MM.1S (cell line): ENCODE data around the gene SMAD7.

Experiments used
- DNase-seq: peaks from one replicate; pipeline ENCODE4 v3.0.0-alpha.2; 2015
- H2AFZ ChIP-seq: fragments of 300-600 bp; sonication (generic); 2 replicates; pipeline ENCODE4 v1.6.0; 2016; ENCODE audit warnings: antibody characterized with exemption, low read length
- H3F3A ChIP-seq: fragments of 300-600 bp; sonication (generic); 2 replicates; pipeline ENCODE4 v1.6.1; 2016; ENCODE audit warnings: mild to moderate bottlenecking, antibody characterized with exemption, low read length, moderate library complexity, mixed read lengths; ENCODE audit not compliant: insufficient read depth
- H3K27ac ChIP-seq: fragments of 300-600 bp; sonication (generic); 2 replicates; pipeline ENCODE4 v1.5.1; 2016; ENCODE audit warnings: mild to moderate bottlenecking, low read length
- H3K27me3 ChIP-seq: fragments of 300-600 bp; sonication (generic); replicated peaks from 2 replicates; pipeline ENCODE4 v1.6.0; 2016; ENCODE audit warnings: low read length; ENCODE audit not compliant: insufficient read depth
- H3K36me3 ChIP-seq: fragments of 300-600 bp; sonication (generic); replicated peaks from 2 replicates; pipeline ENCODE4 v1.6.1; 2016; ENCODE audit warnings: mild to moderate bottlenecking, low read length, mixed read lengths; ENCODE audit not compliant: insufficient read depth
- H3K4me1 ChIP-seq: fragments of 300-600 bp; sonication (generic); 2 replicates; pipeline ENCODE4 v1.6.1; 2016; ENCODE audit warnings: low read length, mixed read lengths
- H3K4me2 ChIP-seq: fragments of 300-600 bp; sonication (generic); 2 replicates; pipeline ENCODE4 v1.6.0; 2016; ENCODE audit warnings: low read depth, low read length
- H3K4me3 ChIP-seq: fragments of 300-600 bp; sonication (generic); 2 replicates; pipeline ENCODE4 v1.5.1; 2016; ENCODE audit warnings: low read length, mixed read lengths
- H3K79me2 ChIP-seq: fragments of 300-600 bp; sonication (generic); 2 replicates; pipeline ENCODE4 v1.6.1; 2016; ENCODE audit warnings: mixed run types, low read length, mixed read lengths
- H3K9ac ChIP-seq: fragments of 300-600 bp; sonication (generic); 2 replicates; pipeline ENCODE4 v1.6.1; 2016; ENCODE audit warnings: low read length, mixed read lengths
- H3K9me2 ChIP-seq: fragments of 300-600 bp; sonication (generic); replicated peaks from 2 replicates; pipeline ENCODE4 v1.6.1; 2016; ENCODE audit warnings: mild to moderate bottlenecking, low read length, mixed read lengths; ENCODE audit not compliant: insufficient read depth
- H3K9me3 ChIP-seq: fragments of 300-600 bp; sonication (generic); replicated peaks from 2 replicates; pipeline ENCODE4 v1.6.1; 2016; ENCODE audit warnings: mild to moderate bottlenecking, low read length, mixed read lengths; ENCODE audit not compliant: insufficient read depth
- H4K20me1 ChIP-seq: fragments of 300-600 bp; sonication (generic); 2 replicates; pipeline ENCODE4 v1.6.1; 2016; ENCODE audit warnings: mild to moderate bottlenecking, low read length, moderate library complexity, mixed read lengths; ENCODE audit not compliant: insufficient read depth
- EZH2 ChIP-seq: fragments of 300-600 bp; sonication (generic); optimal IDR thresholded peaks from 2 replicates; pipeline ENCODE3; 2017; ENCODE audit warnings: low read depth, mild to moderate bottlenecking, antibody characterized with exemption, low read length, mixed read lengths
- EZH2phosphoT487 ChIP-seq: fragments of 300-600 bp; sonication (generic); IDR thresholded peaks from 2 replicates; pipeline ENCODE4 v1.6.1; 2018; ENCODE audit warnings: antibody characterized with exemption, low read length
- TF ChIP-seq, protein P1 (sequence below): fragments of 300-600 bp; sonication (generic); IDR thresholded peaks from 2 replicates; pipeline ENCODE4 v1.5.1; 2016; ENCODE audit warnings: antibody characterized with exemption, low read length, mixed read lengths

The SMAD7 gene

DNA sequence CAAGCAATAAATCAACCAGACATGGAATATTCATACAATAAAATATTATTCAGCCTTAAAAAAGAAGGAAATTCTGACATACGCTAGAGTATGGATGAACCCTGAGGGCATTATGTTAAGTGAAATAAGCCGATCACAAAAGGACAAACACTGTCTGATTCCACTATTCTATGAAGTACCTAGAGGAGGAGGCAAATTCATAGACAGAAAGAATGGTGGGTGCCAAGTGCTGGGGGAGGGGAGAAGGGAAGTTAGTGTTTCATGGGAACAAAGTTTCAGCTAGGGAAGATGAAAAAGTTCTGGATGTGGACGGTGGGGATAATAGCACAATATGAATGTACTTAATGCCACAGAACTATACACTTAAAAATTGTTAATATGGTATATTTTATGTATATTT, 19.8 kb downstream of the SMAD7 start:
- Histone ChIP-seq H3K9me3 (no peaks in the 10 kb centered on the region), H3K79me2 (peaks cover 100% of the 10 kb centered on the region), H3K27ac (peak overlapping the region; percentile 97; the same call in 1 of the 2 replicates), H3K4me3 (peak overlapping the region; percentile 54), H2AFZ (no peak overlapping the region), H3K4me2 (peak overlapping the region; percentile 99), H3F3A (peaks cover 88% of the 10 kb centered on the region), H3K9me2 (no peaks in the 10 kb centered on the region), H3K27me3 (no peaks in the 10 kb centered on the region), H3K9ac (peak overlapping the region; percentile 76; the same call in 1 of the 2 replicates), H4K20me1 (no peaks in the 10 kb centered on the region), H3K36me3 (no peaks in the 10 kb centered on the region), H3K4me1 (peaks cover 89% of the 10 kb centered on the region)
- TF ChIP-seq EZH2 (no peak), EZH2phosphoT487 (no peak)
- TF ChIP-seq, protein P1, sequence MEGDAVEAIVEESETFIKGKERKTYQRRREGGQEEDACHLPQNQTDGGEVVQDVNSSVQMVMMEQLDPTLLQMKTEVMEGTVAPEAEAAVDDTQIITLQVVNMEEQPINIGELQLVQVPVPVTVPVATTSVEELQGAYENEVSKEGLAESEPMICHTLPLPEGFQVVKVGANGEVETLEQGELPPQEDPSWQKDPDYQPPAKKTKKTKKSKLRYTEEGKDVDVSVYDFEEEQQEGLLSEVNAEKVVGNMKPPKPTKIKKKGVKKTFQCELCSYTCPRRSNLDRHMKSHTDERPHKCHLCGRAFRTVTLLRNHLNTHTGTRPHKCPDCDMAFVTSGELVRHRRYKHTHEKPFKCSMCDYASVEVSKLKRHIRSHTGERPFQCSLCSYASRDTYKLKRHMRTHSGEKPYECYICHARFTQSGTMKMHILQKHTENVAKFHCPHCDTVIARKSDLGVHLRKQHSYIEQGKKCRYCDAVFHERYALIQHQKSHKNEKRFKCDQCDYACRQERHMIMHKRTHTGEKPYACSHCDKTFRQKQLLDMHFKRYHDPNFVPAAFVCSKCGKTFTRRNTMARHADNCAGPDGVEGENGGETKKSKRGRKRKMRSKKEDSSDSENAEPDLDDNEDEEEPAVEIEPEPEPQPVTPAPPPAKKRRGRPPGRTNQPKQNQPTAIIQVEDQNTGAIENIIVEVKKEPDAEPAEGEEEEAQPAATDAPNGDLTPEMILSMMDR = no peak
- DNase-seq = no peak

DNA sequence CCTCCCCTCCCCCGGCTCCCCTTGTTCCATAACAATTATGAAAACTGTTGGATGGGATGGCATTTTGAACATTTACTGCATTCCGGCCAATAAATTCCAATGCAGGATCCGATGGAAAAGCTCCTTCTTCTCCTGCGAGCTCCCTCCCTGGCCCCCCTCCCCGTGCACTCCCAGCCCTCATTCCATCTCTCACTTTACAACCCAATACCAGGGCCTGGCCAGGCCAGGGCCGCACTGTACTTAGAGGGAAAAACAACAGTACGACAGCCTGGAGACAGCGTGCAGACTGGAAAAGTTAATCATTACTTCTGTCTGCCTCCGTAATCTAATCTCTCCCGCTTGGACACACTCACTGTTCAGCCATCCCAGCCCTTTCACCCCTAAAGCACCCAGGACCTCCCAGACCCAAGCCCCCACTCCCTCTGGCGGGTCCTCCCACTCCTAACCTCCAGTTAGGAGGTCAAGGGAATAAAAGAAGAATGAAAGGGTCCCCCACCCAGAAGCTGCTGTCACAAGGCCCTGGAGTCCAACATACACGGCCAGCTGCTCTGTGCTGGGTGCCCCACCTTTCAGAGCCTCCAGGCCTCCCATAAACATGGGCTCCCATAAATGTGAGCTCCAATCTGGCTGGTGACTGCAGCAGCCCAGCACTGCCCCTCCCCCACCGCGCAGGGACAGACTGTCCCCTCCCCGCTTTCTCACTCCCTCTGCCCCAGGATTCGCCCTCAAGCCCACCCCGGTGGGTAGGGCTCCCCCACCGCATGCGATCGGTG, 20.6 kb downstream of the SMAD7 start:
- H3K79me2 ChIP-seq = peaks cover 100% of the 10 kb centered on the region
- no peak for DNase-seq
- peaks cover 84% of the 10 kb centered on the region for H3F3A ChIP-seq
- TF ChIP-seq, protein P1 = no peak
- no peak for TF ChIP-seq EZH2
- TF ChIP-seq EZH2phosphoT487 = no peak
- peaks cover 87% of the 10 kb centered on the region for H3K4me1 ChIP-seq
- no peaks in the 10 kb centered on the region for H3K9me2 ChIP-seq
- peak overlapping the region; percentile 99 for H3K4me2 ChIP-seq
- H3K9ac ChIP-seq = peak overlapping the region; percentile 76
- H3K27me3 ChIP-seq = no peaks in the 10 kb centered on the region
- H3K27ac ChIP-seq = peak overlapping the region; percentile 97
- H2AFZ ChIP-seq = no peak overlapping the region
- H3K36me3 ChIP-seq = no peaks in the 10 kb centered on the region
- H4K20me1 ChIP-seq = no peaks in the 10 kb centered on the region
- peak overlapping the region; percentile 54 for H3K4me3 ChIP-seq
- H3K9me3 ChIP-seq = no peaks in the 10 kb centered on the region

DNA sequence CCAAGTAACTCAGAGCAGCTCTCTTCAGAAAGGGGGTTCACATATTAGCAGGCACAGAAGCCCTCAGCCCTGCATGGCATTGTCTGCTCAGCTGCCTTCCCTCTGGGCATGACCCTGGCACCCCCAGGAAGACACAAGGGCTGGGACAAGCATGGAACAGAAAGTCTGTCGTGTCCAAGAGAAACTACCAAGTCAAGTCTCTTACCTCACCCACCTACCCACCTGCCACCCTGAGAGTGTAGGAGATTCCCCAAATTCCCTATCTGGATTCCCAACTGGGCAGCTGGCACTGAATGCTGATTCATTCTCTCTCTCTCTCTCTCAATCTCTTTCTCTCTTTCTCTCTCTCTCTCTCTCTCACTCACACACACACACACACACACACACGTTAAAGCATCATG, 21.6 kb downstream of the SMAD7 start:
- no peaks in the 10 kb centered on the region for H3K27me3 ChIP-seq
- peak overlapping the region; percentile 76 for H3K9ac ChIP-seq
- no peaks in the 10 kb centered on the region for H4K20me1 ChIP-seq
- H3K4me2 ChIP-seq = peak overlapping the region; percentile 99
- TF ChIP-seq EZH2phosphoT487 (no peak), EZH2 (no peak)
- TF ChIP-seq, protein P1 = no peak
- peak overlapping the region; percentile 97 for H3K27ac ChIP-seq
- H3K9me3 ChIP-seq = no peaks in the 10 kb centered on the region
- no peaks in the 10 kb centered on the region for H3K36me3 ChIP-seq
- H3K4me3 ChIP-seq = peak overlapping the region; percentile 35; the same call in 1 of the 2 replicates
- peaks cover 94% of the 10 kb centered on the region for H3K4me1 ChIP-seq
- H3K9me2 ChIP-seq = no peaks in the 10 kb centered on the region
- DNase-seq = no peak
- H2AFZ ChIP-seq = no peak overlapping the region
- peaks cover 84% of the 10 kb centered on the region for H3F3A ChIP-seq
- peaks cover 100% of the 10 kb centered on the region for H3K79me2 ChIP-seq
